ENCODE results near the gene REXO4.
"Not testable (repeated sequence)": the region's sequence is repeated elsewhere in the genome, so short reads cannot be mapped to it uniquely, and the experiment has no call there.

The REXO4 gene

GRCh38 chr9:133382507-133383141 is 35.2 kb downstream of the REXO4 start:
- H3K4me3 ChIP-seq (ENCODE audit: low read depth, low read length) = no peak overlapping the region
- no peak for TF ChIP-seq CTCF (IDR thresholded peaks at IDR 0.05; ENCODE audit: borderline replicate concordance, insufficient read depth, low read depth, low read length)

GRCh38 chr9:133380734-133381133 is 37.1 kb downstream of the REXO4 start:
- no peak for TF ChIP-seq CTCF (IDR thresholded peaks at IDR 0.05; ENCODE audit: borderline replicate concordance, insufficient read depth, low read depth, low read length)
- H3K4me3 ChIP-seq (ENCODE audit: low read depth, low read length) = no peak overlapping the region

- TF ChIP-seq CTCF (IDR thresholded peaks at IDR 0.05; ENCODE audit: borderline replicate concordance, insufficient read depth, low read depth, low read length) = no peak
- no peak overlapping the region for H3K4me3 ChIP-seq (ENCODE audit: low read depth, low read length)
These were observed 38.4 kb downstream of the REXO4 start for GRCh38 chr9:133379153-133380086.

- TF ChIP-seq CTCF (IDR thresholded peaks at IDR 0.05; ENCODE audit: borderline replicate concordance, insufficient read depth, low read depth, low read length) = no peak
- no peak overlapping the region for H3K4me3 ChIP-seq (ENCODE audit: low read depth, low read length)
These were observed 39.3 kb downstream of the REXO4 start for GRCh38 chr9:133378408-133378962.

- no peak overlapping the region for H3K4me3 ChIP-seq (ENCODE audit: low read depth, low read length)
- TF ChIP-seq CTCF (IDR thresholded peaks at IDR 0.05; ENCODE audit: borderline replicate concordance, insufficient read depth, low read depth, low read length) = no peak
These were observed 40.0 kb downstream of the REXO4 start for GRCh38 chr9:133377721-133378216.

- H3K4me3 ChIP-seq (ENCODE audit: low read depth, low read length) = not testable (repeated sequence)
These were observed 40.5 kb downstream of the REXO4 start for GRCh38 chr9:133377280-133377679.

Data from GM12875 (cell line).